Right renal cortex interstitium (tissue), 3 donors: ENCODE results near the gene RBM27. TPM values are rescaled to one million over a fixed set of nuclear protein-coding genes. Genes with fewer than 3 reads are reported as not detected.
A peak's percentile ranks its signal among the peaks of the same experiment; 100 is the strongest.
"Not testable (repeated sequence)": the region's sequence is repeated elsewhere in the genome, so short reads cannot be mapped to it uniquely, and the experiment has no call there.

Source experiments
- DNase-seq, 3 donors: peaks; one replicate each; pipeline ENCODE4 v3.0.0-alpha.2; 2013; ENCODE audit warnings: low read depth in 3 of 3, low spot score in 2 of 3
- polyA plus RNA-seq, 3 donors: library from polyadenylated mRNA; unstranded; fragments of 120-200 nt; gene quantifications; one replicate each; pipeline ENCODE4 v1.2.1, GENCODE V29; 2013; ENCODE audit not compliant: insufficient read length in 3 of 3

Gene RBM27
- polyA plus RNA-seq: 10 to 100 TPM; 28.5 to 31.3 (median 30.6) TPM

DNA sequence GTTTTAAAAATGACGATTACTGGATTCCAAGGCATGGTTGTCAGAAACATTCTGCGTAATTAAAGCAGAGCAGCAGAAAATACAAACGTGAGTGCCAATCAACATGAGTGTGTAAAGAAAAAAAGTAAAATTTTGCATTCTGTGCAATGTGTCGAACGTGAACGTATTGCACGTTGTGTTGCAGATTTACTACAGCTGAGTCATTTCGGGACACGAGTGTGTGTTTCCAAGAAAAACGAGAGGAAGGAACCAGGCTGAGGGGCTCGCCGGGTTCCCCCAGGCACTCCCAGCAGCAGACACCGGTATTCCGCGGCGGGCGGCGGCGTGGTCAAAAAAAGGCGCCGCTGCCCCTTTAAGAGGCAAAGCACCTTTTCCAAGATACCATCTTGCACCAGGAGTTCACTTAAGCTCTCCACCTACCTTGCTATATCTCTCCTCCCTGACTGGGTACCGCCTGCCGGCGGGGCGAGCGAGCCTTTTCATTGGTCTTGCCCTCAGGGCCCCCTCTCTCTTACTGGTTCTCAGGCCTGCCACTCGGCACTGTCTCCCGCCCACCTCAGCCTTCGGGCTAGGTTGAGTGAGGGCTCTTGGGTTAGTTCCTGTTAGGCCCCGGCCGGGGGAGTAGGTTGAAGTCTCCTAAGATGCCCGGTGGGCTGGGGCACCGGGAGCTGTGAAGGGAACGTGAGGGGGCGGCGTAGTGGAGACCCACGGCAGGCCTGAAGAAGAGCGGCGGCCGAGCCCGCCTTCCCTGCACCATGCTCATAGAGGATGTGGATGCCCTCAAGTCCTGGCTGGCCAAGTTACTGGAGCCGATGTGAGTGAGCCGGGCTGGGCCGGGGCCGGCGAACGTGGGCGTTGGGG lies at the start of gene RBM27:
Gene RBM27 (plus strand): TSS at position 595 of the 861 bp plus-strand sequence. CDS start 161 bp downstream, at position 756.
- peak; percentile 94 to 96 (median 95) for DNase-seq

DNA sequence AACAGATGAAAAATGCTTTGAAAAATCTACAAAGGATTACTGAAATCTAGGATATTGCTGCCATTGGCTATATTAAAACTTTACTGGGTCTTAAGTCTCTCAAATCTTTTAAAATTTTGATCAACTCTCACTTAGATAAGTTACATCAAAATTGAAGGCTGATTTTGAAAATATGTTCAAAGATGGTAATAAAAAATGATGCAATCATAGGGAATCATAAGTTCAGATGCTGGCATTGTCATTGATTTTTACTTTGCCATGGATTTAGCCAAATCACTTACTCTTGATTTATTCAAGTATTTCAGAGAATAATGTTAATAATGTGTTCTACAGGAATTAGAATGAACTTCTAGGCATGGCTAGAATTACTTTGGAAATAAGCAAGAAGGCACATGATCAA lies 45.1 kb upstream of the RBM27 start:
- DNase-seq: no peak

GRCh38 chr5:146164382-146164781 lies 39.0 kb upstream of the RBM27 start:
- no peak for DNase-seq

- no peak for DNase-seq
Measured at GRCh38 chr5:146165460-146165859, 37.9 kb upstream of the RBM27 start.

GRCh38 chr5:146165903-146166302 lies 37.5 kb upstream of the RBM27 start:
- no peak for DNase-seq

DNA sequence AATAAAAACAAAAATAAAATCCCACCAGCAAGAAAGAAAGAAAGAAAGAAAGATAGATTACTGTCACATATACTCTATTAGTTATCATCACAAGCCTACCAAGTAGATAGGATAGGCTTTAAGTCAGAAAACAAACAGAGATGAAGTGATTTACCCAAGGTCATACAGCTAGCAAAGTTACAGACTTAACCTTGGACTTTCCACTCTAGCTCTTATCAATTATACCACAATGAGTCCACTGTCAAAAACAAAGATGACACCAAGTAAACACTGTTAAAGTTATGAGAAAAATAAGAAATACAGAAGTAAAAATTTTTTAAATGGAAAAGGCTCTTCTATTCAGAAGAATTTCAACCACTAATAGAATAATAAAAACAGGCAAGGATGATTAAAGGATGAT lies 34.3 kb upstream of the RBM27 start:
- DNase-seq: no peak

DNA sequence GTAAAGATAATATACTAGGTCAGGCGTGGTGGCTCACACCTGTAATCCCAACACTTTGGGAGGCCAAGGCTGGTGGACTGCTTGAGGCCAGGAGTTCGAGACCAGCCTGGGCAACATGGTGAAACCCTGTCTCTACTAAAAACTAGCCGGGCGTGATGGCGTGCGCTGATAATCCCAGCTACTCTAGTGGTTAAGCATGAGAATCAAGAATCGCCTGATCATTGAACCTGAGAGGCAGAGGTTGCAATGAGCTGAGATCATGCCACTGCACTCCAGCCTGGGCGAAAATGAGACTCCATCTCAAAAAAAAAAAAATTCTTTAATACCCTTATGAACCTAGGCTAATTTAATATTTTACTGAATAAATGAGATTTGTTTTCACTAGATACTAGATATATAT lies 30.4 kb upstream of the RBM27 start:
- not testable (repeated sequence) for DNase-seq

DNA sequence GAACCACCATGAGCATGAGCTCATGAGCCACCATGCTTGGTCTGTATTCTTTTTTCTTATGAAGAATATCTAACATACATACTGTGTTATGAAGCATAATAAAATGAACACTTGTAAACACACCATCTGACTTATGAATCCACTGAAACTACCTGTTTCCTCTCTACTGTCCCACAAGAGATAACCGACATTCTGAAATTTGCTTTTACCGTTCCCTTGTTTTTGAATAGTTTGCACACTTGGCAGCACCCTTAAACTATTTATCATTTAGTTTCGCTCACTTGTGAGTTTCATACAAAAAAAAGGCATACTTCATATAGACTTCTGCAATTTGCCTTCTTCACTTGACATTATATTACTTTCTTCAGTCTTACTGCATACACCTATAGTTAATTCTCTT lies 29.8 kb upstream of the RBM27 start:
- no peak for DNase-seq

- no peak for DNase-seq
Measured at GRCh38 chr5:146176805-146177204, 26.6 kb upstream of the RBM27 start.

DNA sequence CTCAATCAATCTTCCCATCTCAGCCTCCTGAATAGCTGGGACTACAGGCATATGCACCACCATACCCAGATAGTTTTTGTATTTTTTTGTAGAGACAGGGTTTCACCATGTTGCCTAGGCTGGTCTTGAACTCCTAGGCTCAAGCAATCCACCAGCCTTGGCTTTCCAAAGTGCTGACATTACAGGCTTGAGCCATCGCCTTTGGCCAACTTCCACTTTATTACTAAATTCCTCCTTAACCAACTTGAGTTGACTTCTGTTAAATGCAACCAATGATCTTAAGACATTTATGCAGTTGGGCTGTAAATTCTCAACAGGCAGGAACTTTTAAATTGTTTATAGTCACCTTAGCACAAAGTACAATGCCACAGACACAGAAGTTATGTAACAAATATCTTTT lies 23.7 kb upstream of the RBM27 start:
- DNase-seq: no peak

DNA sequence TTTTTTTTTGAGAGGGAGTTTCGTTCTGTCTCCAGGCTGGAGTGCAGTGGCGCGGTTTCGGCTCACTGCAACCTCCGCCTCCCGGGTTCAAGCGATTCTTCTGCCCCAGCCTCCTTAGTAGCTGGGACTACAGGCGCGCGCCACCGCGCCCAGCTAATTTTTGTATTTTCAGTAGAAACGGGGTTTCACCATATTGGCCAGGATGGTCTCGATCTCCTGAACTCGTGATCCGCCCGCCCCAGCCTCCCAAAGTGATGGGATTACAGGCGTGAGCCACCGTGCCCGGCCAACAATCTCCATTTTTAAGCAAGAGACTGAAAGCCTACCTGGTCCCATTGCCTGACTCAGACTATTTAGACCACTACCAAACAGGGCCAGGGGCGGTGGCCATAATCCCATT lies 20.0 kb upstream of the RBM27 start:
- DNase-seq: not testable (repeated sequence)

GRCh38 chr5:146185161-146185560 lies 18.2 kb upstream of the RBM27 start:
- no peak for DNase-seq

DNA sequence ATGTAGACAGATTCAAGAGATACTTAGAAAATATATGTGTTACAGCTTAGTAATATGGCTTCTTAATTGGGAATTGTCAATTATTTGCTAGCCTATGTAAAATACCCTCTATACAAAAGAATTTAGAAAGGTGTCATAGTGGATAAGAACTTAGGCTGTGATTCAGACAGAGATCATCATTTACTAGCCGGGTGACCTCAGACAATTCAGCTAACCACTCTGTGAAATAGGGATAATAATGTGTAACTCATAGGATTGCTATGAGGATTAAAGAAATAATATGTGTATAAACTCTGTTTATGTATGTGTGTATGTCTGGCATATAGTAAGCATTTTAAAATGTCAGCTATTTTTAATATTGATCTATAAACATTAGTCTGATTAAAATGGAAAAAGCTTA lies 15.0 kb upstream of the RBM27 start:
- no peak for DNase-seq

- DNase-seq: no peak
Measured at GRCh38 chr5:146192571-146193043, 10.8 kb upstream of the RBM27 start.

GRCh38 chr5:146193285-146193684 lies 10.1 kb upstream of the RBM27 start:
- no peak for DNase-seq

DNA sequence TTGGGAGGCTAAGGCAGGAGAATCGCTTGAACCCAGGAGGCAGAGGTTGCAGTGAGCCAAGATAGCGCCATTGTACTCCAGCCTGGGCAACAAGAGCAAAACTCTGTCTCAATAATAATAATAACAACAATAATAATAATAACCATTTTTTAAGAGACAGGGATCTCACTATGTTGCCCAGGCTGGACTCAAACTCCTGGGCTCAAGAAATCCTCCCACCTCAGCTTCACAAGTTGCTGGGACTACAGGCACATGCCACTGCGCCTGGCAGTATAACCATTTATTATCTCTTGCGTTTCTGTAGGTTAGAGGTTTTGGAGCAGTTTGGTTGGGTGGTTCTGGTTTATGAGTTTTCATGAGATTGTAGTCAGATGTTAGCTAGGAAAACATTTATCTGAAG lies 8.4 kb upstream of the RBM27 start:
- not testable (repeated sequence) for DNase-seq

DNA sequence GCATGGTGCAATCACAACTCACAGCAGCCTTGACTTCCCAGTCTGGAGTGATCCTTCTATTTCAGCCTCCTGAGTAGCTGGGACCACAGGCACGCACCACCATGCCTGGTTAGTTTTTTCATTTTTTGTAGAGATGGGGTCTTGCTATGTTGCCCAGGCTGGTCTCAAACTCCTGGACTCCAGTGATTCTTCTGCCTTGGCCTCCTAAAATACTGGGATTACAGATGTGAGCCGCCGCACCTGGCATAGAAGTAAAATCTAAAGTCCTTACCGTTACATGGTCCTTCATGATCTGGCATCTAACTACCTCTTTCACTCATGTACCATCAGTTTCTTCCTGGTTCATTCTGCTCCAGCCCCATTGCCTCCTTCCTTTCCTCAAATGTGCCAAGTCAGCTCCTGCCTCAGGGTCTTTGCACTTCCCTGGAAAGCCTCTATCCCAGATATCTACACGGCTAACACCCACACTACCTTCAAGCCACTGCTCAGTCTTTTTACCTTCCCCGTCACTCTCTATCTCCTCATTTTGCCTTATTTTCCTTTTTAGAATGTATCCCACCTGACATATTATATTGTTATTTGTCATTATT lies 6.9 kb upstream of the RBM27 start:
- no peak for DNase-seq

DNA sequence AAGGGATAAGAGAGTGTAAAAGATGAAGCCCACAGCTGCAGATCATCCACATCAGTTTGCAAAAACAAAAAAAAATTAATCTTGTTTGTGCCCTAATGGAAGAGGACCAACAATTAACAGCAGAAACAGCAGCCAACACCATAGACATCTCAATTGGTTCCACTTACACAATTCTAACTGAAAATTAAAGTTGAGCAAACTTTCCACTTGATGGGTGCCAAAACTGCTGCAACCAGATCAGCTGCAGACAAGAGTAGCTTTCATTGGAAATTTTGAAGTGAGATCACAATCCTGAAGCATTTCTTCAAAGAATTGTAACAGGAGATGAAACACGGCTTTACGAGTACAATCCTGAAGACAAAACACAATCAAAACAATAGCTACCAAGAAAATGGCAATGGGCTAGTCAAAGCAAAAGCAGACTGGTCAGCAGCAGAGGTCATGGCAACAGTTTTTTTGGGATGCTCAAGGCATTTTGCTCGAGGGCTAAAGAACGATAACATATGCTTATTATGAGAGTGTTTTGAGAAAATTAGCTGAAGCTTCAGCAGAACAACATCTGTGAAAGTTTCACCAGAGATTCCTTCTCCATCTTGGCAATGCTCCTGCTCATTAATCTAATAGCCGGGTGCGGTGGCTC lies 4.1 kb upstream of the RBM27 start:
- DNase-seq: no peak

DNA sequence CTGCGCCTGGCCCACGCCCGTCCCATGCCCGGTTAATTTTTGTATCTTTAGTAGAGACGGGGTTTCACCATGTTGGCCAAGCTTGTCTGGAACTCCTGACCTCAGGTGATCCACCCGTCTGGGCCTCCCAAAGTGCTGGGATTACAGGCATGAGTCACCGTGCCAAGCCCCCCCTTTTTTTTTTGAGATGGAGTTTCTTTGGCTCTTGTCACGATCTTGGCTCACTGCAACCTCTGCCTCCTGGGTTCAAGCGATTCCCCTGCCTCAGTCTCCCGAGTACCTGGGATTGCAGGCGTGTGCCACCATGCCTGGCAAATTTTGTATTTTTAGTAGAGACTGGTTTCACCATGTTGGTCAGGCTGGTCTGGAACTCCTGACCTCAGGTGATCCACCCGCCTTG lies 1.6 kb upstream of the RBM27 start:
- DNase-seq: not testable (repeated sequence)

DNA sequence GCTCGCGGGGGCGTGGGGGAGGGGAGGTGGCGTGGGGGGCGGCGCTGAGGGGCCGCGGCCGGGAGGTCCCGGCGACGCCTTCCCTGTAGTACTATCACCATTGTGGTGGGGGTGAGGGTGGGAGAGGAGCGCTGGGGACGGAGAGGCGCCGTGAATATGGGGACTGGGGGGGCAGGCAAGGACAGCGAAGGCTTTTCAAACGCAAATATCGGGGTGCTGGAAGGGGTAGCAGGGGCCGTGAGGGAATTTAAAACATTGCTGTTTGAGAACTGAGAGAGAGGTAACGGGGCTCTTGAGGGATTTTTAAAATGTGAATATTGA lies 427 bp downstream of the RBM27 start:
- DNase-seq: no peak

DNA sequence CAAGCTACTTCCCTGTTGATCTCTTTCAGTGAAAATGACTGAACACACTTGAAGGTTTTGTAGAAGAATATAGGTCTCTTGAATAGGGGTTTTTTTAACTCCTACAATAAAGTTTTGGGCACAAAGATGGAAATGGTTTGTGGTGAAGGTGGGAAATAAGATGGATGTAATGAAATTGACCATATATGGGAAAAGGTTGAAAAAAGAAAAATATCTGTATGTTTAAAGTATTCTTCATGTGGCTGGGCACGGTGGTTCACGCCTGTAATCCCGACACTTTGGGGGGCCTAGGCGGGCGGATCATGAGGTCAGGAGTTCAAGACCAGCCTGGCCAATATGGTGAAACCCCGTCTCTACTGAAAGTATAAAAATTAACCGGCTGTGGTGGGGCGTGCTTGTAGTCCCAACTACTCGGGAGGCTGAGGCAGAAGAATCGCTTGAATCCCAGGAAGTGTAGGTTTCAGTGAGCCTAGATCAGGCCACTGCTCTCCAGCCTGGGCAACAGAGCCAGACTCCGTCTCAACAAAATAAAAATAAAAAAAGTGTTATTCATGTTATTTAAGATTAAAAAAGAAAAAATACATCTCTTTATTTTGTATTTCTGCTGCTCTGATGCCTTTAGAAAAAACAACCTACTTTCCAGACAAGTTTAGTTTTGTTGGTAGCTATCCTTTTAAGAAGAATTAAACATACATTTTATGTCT lies 2.2 kb downstream of the RBM27 start:
- no peak for DNase-seq
